ENCODE results near the gene AQP12A.
"Not testable (repeated sequence)": the region's sequence is repeated elsewhere in the genome, so short reads cannot be mapped to it uniquely, and the experiment has no call there.

Gene AQP12A

DNA sequence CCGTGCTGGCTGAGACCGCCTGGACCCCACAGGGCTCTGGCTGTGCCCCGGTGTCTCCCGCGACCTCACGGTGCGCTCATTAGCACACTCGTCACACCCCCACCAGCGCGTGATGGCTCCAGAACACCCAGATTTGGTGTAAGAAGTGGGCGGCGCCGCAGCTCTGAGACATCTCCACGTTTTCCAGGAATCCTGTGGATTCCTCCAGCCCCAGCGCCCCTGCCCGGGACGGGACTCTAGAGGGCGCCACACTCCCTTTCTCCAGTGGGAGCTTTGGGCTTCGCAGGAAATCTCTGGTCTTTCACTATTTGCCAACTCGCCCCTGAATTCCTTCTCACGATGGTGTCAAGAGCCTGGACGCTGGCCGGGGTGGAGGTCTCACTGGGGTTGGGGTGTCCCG, 16.3 kb upstream of the AQP12A start:
- H3K27ac ChIP-seq (replicated peaks; ENCODE audit: low read length); H2BK12ac ChIP-seq (ENCODE audit: low read length); H3K4me3 ChIP-seq (ENCODE audit: low read length in 2 of 2); H3K4ac ChIP-seq (ENCODE audit: low read length); H3K27me3 ChIP-seq (ENCODE audit: control insufficient read depth in 3 of 3, insufficient read depth in 3 of 3, low read depth in 1 of 3, low read length in 3 of 3); DNase-seq (ENCODE audit: low spot score); H3K9me3 ChIP-seq (replicated peaks in 1 of 2; ENCODE audit: control insufficient read depth in 2 of 2, insufficient read depth in 1 of 2, low read depth in 1 of 2, low read length in 2 of 2); H2AFZ ChIP-seq (ENCODE audit: low read length); H3K18ac ChIP-seq (ENCODE audit: low read length); H4K8ac ChIP-seq (ENCODE audit: low read depth, low read length); H3K36me3 ChIP-seq (replicated peaks in 1 of 2; ENCODE audit: control insufficient read depth in 2 of 2, insufficient read depth in 2 of 2, low read length in 2 of 2); H3K9ac ChIP-seq (ENCODE audit: low read depth, low read length, poor library complexity); H2AK5ac ChIP-seq (ENCODE audit: low read depth, low read length); H2BK5ac ChIP-seq (ENCODE audit: low read length); H2BK15ac ChIP-seq (ENCODE audit: low read length); H3K23ac ChIP-seq (ENCODE audit: low read depth, low read length, poor library complexity); H3K79me1 ChIP-seq (ENCODE audit: low read depth, low read length); H4K91ac ChIP-seq (ENCODE audit: low read depth, low read length, poor library complexity); H3K4me1 ChIP-seq (ENCODE audit: control insufficient read depth in 2 of 2, insufficient read depth in 1 of 2, low read depth in 1 of 2, low read length in 2 of 2); H3K14ac ChIP-seq (ENCODE audit: low read length); H2BK120ac ChIP-seq (ENCODE audit: low read depth, low read length); H3K4me2 ChIP-seq (ENCODE audit: insufficient read depth, low read length, poor library complexity, severe bottlenecking): not testable (repeated sequence)
- no CpG with 5 or more reads among the region's 24 CpGs for WGBS, 2 donors (ENCODE audit: extremely low coverage in 2 of 2, insufficient read length in 2 of 2, insufficient replicate concordance in 1 of 2)

DNA sequence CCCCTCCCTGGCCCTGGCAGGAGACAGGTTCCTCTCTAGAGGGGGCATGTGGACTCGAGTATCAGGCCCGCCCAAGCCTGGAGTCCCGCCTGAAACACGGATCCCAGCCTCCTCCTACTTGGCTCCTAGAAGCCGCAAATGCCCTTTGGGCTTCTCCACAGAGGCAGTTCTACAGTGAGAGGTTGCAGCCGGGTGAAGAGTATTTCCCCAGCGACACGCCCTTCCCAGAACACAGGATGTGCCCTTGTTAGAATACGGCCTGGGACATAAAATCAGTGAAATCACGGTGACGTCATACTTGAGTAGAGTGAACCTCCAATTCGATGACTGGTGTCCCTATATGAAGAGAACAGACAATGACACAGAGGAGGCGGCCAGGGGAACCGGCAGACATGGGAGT, 13.6 kb upstream of the AQP12A start:
- H3K18ac ChIP-seq (ENCODE audit: low read length): not testable (repeated sequence)

DNA sequence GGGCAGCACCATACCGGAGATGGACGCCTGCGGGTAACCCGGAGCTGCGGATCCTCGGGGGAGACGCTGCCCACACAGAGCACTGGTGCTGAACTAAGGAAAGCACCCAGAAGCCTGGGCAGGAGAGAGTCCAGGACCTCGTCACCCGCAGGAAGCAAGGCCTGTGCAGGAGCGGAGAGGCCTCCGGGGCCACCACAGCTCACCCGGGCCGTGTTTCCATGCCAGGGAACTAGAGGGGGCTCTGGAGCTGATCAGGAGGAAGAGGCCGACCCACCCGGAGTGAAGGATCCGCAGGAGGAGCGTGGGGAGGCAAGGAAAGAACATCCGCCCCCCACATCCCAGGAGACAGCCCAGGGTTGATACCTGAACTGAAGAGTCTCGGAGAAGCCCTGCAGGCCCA, 12.8 kb upstream of the AQP12A start:
- not testable (repeated sequence) for H3K4me1 ChIP-seq (ENCODE audit: control insufficient read depth in 2 of 2, insufficient read depth in 1 of 2, low read depth in 1 of 2, low read length in 2 of 2); H3K18ac ChIP-seq (ENCODE audit: low read length); H4K8ac ChIP-seq (ENCODE audit: low read depth, low read length); H3K9me3 ChIP-seq (replicated peaks in 1 of 2; ENCODE audit: control insufficient read depth in 2 of 2, insufficient read depth in 1 of 2, low read depth in 1 of 2, low read length in 2 of 2); H2BK120ac ChIP-seq (ENCODE audit: low read depth, low read length); H3K9ac ChIP-seq (ENCODE audit: low read depth, low read length, poor library complexity); DNase-seq (ENCODE audit: low spot score); H3K14ac ChIP-seq (ENCODE audit: low read length); H2AFZ ChIP-seq (ENCODE audit: low read length); H2BK12ac ChIP-seq (ENCODE audit: low read length); H4K91ac ChIP-seq (ENCODE audit: low read depth, low read length, poor library complexity); H2BK5ac ChIP-seq (ENCODE audit: low read length); H3K23ac ChIP-seq (ENCODE audit: low read depth, low read length, poor library complexity); H3K4me2 ChIP-seq (ENCODE audit: insufficient read depth, low read length, poor library complexity, severe bottlenecking); H3K27ac ChIP-seq (replicated peaks; ENCODE audit: low read length); H2AK5ac ChIP-seq (ENCODE audit: low read depth, low read length); H2BK15ac ChIP-seq (ENCODE audit: low read length); H3K79me1 ChIP-seq (ENCODE audit: low read depth, low read length); H3K27me3 ChIP-seq (ENCODE audit: control insufficient read depth in 3 of 3, insufficient read depth in 3 of 3, low read depth in 1 of 3, low read length in 3 of 3); H3K36me3 ChIP-seq (replicated peaks in 1 of 2; ENCODE audit: control insufficient read depth in 2 of 2, insufficient read depth in 2 of 2, low read length in 2 of 2); H3K4me3 ChIP-seq (ENCODE audit: low read length in 2 of 2); H3K4ac ChIP-seq (ENCODE audit: low read length)
- WGBS, 2 donors (ENCODE audit: extremely low coverage in 2 of 2, insufficient read length in 2 of 2, insufficient replicate concordance in 1 of 2): no CpG with 5 or more reads among the region's 19 CpGs

More for the DNA sequence above, 13.6 kb upstream of the AQP12A start:
- H3K36me3 ChIP-seq (replicated peaks in 1 of 2; ENCODE audit: control insufficient read depth in 2 of 2, insufficient read depth in 2 of 2, low read length in 2 of 2); H2AFZ ChIP-seq (ENCODE audit: low read length); H2BK15ac ChIP-seq (ENCODE audit: low read length); H3K79me1 ChIP-seq (ENCODE audit: low read depth, low read length); DNase-seq (ENCODE audit: low spot score); H4K91ac ChIP-seq (ENCODE audit: low read depth, low read length, poor library complexity); H2BK12ac ChIP-seq (ENCODE audit: low read length); H3K27ac ChIP-seq (replicated peaks; ENCODE audit: low read length); H4K8ac ChIP-seq (ENCODE audit: low read depth, low read length); H3K27me3 ChIP-seq (ENCODE audit: control insufficient read depth in 3 of 3, insufficient read depth in 3 of 3, low read depth in 1 of 3, low read length in 3 of 3); H3K23ac ChIP-seq (ENCODE audit: low read depth, low read length, poor library complexity); H2BK5ac ChIP-seq (ENCODE audit: low read length); H3K4ac ChIP-seq (ENCODE audit: low read length); H3K9ac ChIP-seq (ENCODE audit: low read depth, low read length, poor library complexity); H2AK5ac ChIP-seq (ENCODE audit: low read depth, low read length); H3K14ac ChIP-seq (ENCODE audit: low read length); H2BK120ac ChIP-seq (ENCODE audit: low read depth, low read length); H3K4me1 ChIP-seq (ENCODE audit: control insufficient read depth in 2 of 2, insufficient read depth in 1 of 2, low read depth in 1 of 2, low read length in 2 of 2); H3K4me3 ChIP-seq (ENCODE audit: low read length in 2 of 2); H3K9me3 ChIP-seq (replicated peaks in 1 of 2; ENCODE audit: control insufficient read depth in 2 of 2, insufficient read depth in 1 of 2, low read depth in 1 of 2, low read length in 2 of 2); H3K4me2 ChIP-seq (ENCODE audit: insufficient read depth, low read length, poor library complexity, severe bottlenecking): not testable (repeated sequence)
- no CpG with 5 or more reads among the region's 14 CpGs for WGBS, 2 donors (ENCODE audit: extremely low coverage in 2 of 2, insufficient read length in 2 of 2, insufficient replicate concordance in 1 of 2)

DNA sequence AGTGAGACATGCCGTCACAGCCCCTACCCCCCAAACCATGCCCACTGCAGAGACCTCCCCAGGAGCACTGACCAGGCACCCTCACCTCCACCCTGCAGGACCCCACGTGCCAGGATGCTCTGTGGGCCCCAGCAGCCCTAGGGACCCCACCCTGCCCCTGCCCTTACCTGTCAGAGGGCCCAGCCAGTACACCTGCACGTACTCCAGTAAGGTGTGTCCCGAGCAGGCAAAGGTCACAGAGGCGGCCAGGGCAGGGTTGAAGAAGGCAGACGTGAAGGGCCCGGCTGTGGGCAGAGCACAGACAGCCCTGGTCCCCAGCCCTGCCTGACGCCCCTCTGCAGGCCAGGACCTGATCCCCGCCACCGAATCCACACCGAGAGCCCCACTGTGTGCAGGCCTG, 11.5 kb upstream of the AQP12A start:
- not testable (repeated sequence) for H3K9ac ChIP-seq (ENCODE audit: low read depth, low read length, poor library complexity); H3K4me2 ChIP-seq (ENCODE audit: insufficient read depth, low read length, poor library complexity, severe bottlenecking); H2AFZ ChIP-seq (ENCODE audit: low read length); H4K91ac ChIP-seq (ENCODE audit: low read depth, low read length, poor library complexity); H2BK120ac ChIP-seq (ENCODE audit: low read depth, low read length); H3K4me3 ChIP-seq (ENCODE audit: low read length in 2 of 2); H3K23ac ChIP-seq (ENCODE audit: low read depth, low read length, poor library complexity); H3K79me1 ChIP-seq (ENCODE audit: low read depth, low read length); H3K27ac ChIP-seq (replicated peaks; ENCODE audit: low read length); DNase-seq (ENCODE audit: low spot score); H2BK5ac ChIP-seq (ENCODE audit: low read length); H2AK5ac ChIP-seq (ENCODE audit: low read depth, low read length); H3K9me3 ChIP-seq (replicated peaks in 1 of 2; ENCODE audit: control insufficient read depth in 2 of 2, insufficient read depth in 1 of 2, low read depth in 1 of 2, low read length in 2 of 2); H2BK12ac ChIP-seq (ENCODE audit: low read length); H3K14ac ChIP-seq (ENCODE audit: low read length); H4K8ac ChIP-seq (ENCODE audit: low read depth, low read length); H3K4ac ChIP-seq (ENCODE audit: low read length); H3K4me1 ChIP-seq (ENCODE audit: control insufficient read depth in 2 of 2, insufficient read depth in 1 of 2, low read depth in 1 of 2, low read length in 2 of 2); H2BK15ac ChIP-seq (ENCODE audit: low read length); H3K36me3 ChIP-seq (replicated peaks in 1 of 2; ENCODE audit: control insufficient read depth in 2 of 2, insufficient read depth in 2 of 2, low read length in 2 of 2); H3K18ac ChIP-seq (ENCODE audit: low read length); H3K27me3 ChIP-seq (ENCODE audit: control insufficient read depth in 3 of 3, insufficient read depth in 3 of 3, low read depth in 1 of 3, low read length in 3 of 3)
- no CpG with 5 or more reads among the region's 11 CpGs for WGBS, 2 donors (ENCODE audit: extremely low coverage in 2 of 2, insufficient read length in 2 of 2, insufficient replicate concordance in 1 of 2)
